GM12892 (cell line): ENCODE measurements around the gene CEP112.

ENCODE experiments used
- DNase-seq: peaks from one replicate; pipeline ENCODE4 v3.0.0; 2011; ENCODE audit not compliant: insufficient read length
- FAIRE-seq: peaks from 2 replicates; lab custom pipeline; 2011; peaks lifted over from hg19 to GRCh38; lab: Jason Lieb, UNC
- POLR2A ChIP-seq: IDR thresholded peaks from 2 replicates; pipeline ENCODE4 v1.6.1; 2011; ENCODE audit warnings: low read depth, low read length, control low read depth
- POLR2AphosphoS5 ChIP-seq: IDR thresholded peaks from 2 replicates; pipeline ENCODE4 v1.6.1; 2011; ENCODE audit warnings: low read depth, low read length, control low read depth
- TAF1 ChIP-seq: IDR thresholded peaks from 2 replicates; pipeline ENCODE4 v1.6.1; 2011; ENCODE audit warnings: low read depth, mild to moderate bottlenecking, control low read depth, low read length, borderline replicate concordance

CEP112 gene

GRCh38 chr17:65975878-65976277 lies 216.1 kb downstream of the CEP112 start:
- FAIRE-seq (peak; percentile 57), DNase-seq (no peak)
- TF ChIP-seq TAF1 (no peak), POLR2A (no peak), POLR2AphosphoS5 (no peak)

GRCh38 chr17:65973237-65973636 lies 218.7 kb downstream of the CEP112 start:
- FAIRE-seq = no peak
- DNase-seq = no peak
- no peak for TF ChIP-seq POLR2A
- TF ChIP-seq POLR2AphosphoS5 = no peak
- TF ChIP-seq TAF1 = no peak

- DNase-seq = no peak
- TF ChIP-seq TAF1 (no peak), POLR2AphosphoS5 (no peak), POLR2A (no peak)
- FAIRE-seq = no peak
These were observed 224.6 kb downstream of the CEP112 start for GRCh38 chr17:65967372-65967771.

- FAIRE-seq (no peak), DNase-seq (no peak)
- TF ChIP-seq POLR2A (no peak), POLR2AphosphoS5 (no peak), TAF1 (no peak)
These were observed 225.7 kb downstream of the CEP112 start for GRCh38 chr17:65966072-65966695.

- DNase-seq (no peak), FAIRE-seq (no peak)
- TF ChIP-seq TAF1 (no peak), POLR2AphosphoS5 (no peak), POLR2A (no peak)
These were observed 228.8 kb downstream of the CEP112 start for GRCh38 chr17:65963179-65963578.

- no peak for FAIRE-seq
- TF ChIP-seq POLR2AphosphoS5 (no peak), POLR2A (no peak), TAF1 (no peak)
- no peak for DNase-seq
These were observed 232.3 kb downstream of the CEP112 start for GRCh38 chr17:65959630-65960029.

GRCh38 chr17:65956814-65957213 lies 235.1 kb downstream of the CEP112 start:
- TF ChIP-seq POLR2AphosphoS5 (no peak), POLR2A (no peak), TAF1 (no peak)
- DNase-seq (no peak), FAIRE-seq (no peak)

GRCh38 chr17:65954148-65954449 lies 237.8 kb downstream of the CEP112 start:
- FAIRE-seq (no peak), DNase-seq (no peak)
- TF ChIP-seq POLR2AphosphoS5 (no peak), TAF1 (no peak), POLR2A (no peak)

GRCh38 chr17:65953316-65954147 lies 238.4 kb downstream of the CEP112 start:
- FAIRE-seq = no peak
- TF ChIP-seq POLR2A (no peak), POLR2AphosphoS5 (no peak), TAF1 (no peak)
- no peak for DNase-seq

GRCh38 chr17:65952586-65952985 lies 239.3 kb downstream of the CEP112 start:
- DNase-seq (no peak), FAIRE-seq (no peak)
- TF ChIP-seq TAF1 (no peak), POLR2A (no peak), POLR2AphosphoS5 (no peak)

GRCh38 chr17:65952015-65952414 lies 239.9 kb downstream of the CEP112 start:
- FAIRE-seq = no peak
- no peak for DNase-seq

GRCh38 chr17:65947831-65948230 lies 244.1 kb downstream of the CEP112 start:
- FAIRE-seq (no peak), DNase-seq (no peak)
- TF ChIP-seq POLR2AphosphoS5 (no peak), TAF1 (no peak), POLR2A (no peak)

More at GRCh38 chr17:65952015-65952414, 239.9 kb downstream of the CEP112 start:
- TF ChIP-seq POLR2A (no peak), TAF1 (no peak), POLR2AphosphoS5 (no peak)
